ENCODE results near the gene TENM4.

The TENM4 gene

DNA sequence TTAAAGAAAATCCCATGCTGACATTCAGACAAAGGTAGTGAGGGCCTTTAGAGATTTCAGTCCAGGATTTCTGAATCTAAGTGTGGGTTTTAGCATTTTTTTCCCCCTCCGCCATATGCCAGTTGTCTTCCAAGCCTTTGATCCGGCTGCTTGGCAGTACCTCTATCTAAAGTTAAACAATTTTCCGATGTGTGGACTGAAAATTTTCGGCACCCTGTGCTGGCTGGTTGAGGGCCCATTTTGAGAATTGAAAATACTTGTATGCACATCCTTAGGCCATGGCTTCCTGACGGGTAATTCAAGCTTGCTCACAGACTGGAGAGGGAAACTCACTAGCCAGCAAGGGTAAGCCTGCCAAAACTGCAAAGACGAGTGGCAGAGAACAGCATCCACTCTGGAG lies 734.3 kb downstream of the TENM4 start:
- no peak for DNase-seq (ENCODE audit: low read depth in 2 of 2)

- DNase-seq (ENCODE audit: low read depth in 2 of 2) = no peak
Measured at GRCh38 chr11:78704811-78705210, 736.0 kb downstream of the TENM4 start.

DNA sequence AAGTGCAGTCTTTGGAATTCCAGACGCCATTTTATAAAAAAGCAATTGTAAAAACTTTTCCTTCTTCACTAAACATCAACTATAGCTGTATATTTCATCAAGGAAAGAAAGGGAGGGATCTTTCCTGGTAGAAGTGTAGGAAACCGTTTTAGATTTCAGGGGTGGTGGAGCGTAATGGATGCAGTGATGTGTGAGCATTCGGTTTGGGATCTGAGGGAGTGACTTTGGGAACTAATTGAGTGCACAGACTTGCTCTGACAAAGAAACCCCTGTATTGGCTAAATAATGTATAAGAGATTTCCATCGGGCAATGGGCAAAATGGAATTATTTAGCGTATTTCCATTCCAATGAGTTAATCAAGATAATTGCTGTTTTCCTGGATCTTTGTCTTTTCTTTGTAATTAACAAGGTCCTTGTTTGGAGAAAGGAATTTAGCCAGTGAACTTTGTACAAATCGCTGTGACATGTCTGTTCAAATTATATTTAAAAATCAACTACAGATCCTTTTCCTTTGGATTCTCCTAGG lies 741.2 kb downstream of the TENM4 start:
- DNase-seq (ENCODE audit: low read depth in 2 of 2) = no peak

GRCh38 chr11:78698612-78699011 lies 742.2 kb downstream of the TENM4 start:
- no peak for DNase-seq (ENCODE audit: low read depth in 2 of 2)

- no peak for DNase-seq (ENCODE audit: low read depth in 2 of 2)
Measured at GRCh38 chr11:78696177-78696576, 744.7 kb downstream of the TENM4 start.

DNA sequence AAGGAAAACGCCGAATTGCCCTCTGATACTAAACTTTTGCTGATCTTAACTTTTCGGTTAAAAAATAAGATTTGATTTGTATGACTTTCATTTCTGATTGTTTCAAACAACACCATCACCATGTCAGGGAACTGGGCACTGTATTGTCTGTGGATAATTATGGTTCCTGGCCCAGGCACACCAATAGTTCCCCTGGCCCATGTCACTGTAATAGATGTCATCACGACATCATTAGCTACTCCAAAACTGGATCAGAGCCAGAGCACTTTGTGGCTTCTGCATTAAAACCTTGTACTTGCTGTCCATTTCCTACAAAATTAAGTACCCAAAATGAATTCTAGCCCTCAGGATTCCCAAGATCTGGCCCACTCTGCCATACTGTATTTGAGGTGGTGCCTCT lies 746.7 kb downstream of the TENM4 start:
- DNase-seq (ENCODE audit: low read depth in 2 of 2) = no peak

GRCh38 chr11:78691215-78691614 lies 749.6 kb downstream of the TENM4 start:
- no peak for DNase-seq (ENCODE audit: low read depth in 2 of 2)

- no peak for DNase-seq (ENCODE audit: low read depth in 2 of 2)
Measured at GRCh38 chr11:78690352-78690987, 750.4 kb downstream of the TENM4 start.

DNA sequence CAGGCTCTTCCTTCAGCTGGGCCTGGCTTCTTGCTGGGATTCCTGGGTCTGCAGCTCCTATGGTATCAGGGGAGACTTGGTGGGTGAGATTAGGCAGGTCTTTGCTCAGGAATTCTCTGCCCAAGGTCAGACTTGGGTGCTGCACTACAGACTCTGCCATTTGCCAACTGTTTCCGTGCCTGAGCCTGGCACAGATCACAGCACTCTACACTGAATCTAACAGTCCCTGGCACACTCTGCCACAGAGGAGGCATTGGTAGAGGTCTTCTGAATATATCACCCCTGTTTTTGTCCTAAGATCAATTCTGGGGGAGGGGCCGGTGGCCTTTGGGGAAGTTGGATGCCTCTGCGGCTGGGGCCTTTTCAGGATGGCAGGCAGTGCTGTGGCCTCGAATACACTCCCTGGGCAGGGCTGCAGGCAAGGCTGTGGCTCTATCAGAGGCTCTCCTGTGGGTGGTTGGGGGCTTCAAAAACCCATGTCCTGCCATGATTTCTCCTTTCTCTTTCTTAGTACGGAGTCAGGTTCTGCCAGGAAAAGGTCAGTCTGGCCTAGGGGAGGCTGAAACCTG lies 751.2 kb downstream of the TENM4 start:
- no peak for DNase-seq (ENCODE audit: low read depth in 2 of 2)

GRCh38 chr11:78689101-78689500 lies 751.7 kb downstream of the TENM4 start:
- no peak for DNase-seq (ENCODE audit: low read depth in 2 of 2)

DNA sequence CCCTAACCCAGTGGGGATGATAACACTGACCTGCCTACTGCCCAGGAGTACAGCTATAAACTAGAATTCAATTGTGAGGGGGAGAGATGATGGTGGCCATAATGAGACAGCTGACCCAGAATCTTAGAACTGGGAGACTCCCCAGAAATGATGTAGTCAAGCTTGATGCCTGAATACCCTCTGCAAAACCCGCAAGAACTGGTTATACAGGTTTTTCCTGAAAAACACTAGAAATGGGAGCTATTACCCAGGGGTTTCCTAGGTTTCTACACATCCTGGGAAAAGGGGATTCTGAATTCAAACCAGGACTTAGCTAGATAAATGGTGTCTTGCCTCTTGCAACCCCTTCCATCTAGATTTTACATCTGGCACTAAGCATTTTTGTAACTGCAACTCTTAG lies 752.4 kb downstream of the TENM4 start:
- no peak for DNase-seq (ENCODE audit: low read depth in 2 of 2)

- no peak for DNase-seq (ENCODE audit: low read depth in 2 of 2)
Measured at GRCh38 chr11:78685156-78685555, 755.7 kb downstream of the TENM4 start.

DNA sequence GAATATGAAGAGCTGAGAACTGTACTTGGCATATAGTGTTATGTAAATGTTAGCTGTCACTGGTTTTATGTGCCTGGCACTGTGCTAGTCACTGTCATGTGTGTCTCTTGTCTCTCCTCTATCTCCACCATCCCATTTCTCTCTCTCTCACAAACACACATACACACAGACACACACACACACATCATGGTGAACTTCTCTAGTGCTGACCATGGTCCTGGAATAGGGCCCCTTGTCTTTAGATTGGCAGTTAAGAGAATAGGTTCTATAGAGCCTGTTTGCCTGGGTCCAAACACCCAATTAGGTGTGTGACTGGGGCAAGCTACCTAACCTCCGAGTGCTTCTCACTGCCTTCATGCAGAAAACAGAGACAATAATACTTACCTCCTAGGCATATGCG lies 756.5 kb downstream of the TENM4 start:
- DNase-seq (ENCODE audit: low read depth in 2 of 2) = no peak

GRCh38 chr11:78683774-78684173 lies 757.1 kb downstream of the TENM4 start:
- no peak for DNase-seq (ENCODE audit: low read depth in 2 of 2)

GRCh38 chr11:78676026-78676557 lies 764.7 kb downstream of the TENM4 start:
- no peak for DNase-seq (ENCODE audit: low read depth in 2 of 2)

GRCh38 chr11:78672850-78673620 lies 767.8 kb downstream of the TENM4 start:
- DNase-seq (ENCODE audit: low read depth in 2 of 2) = no peak

DNA sequence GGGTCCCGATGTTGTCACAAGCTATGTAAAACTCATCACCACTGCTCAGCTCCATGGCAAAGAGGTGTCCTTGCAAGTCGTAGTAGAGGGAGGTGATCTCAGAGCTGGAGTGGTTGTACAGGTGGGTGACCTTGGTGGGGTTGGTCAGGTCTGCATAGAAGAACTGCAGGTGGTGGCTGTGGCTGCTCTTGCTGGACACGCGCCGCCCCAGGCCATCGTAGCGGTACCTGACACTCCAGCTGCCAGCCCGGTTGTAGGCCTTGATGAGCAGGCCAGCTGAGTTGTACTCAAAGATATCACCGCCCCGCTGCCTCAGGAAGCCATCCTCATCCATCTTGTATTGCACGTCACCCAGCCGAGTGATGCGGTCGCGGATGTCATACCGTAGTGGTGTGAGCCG lies 771.6 kb downstream of the TENM4 start:
- DNase-seq (ENCODE audit: low read depth in 2 of 2) = no peak

- DNase-seq (ENCODE audit: low read depth in 2 of 2) = no peak
Measured at GRCh38 chr11:78667461-78667860, 773.4 kb downstream of the TENM4 start.

GRCh38 chr11:78666675-78667160 lies 774.1 kb downstream of the TENM4 start:
- no peak for DNase-seq (ENCODE audit: low read depth in 2 of 2)

- DNase-seq (ENCODE audit: low read depth in 2 of 2) = no peak
Measured at GRCh38 chr11:78664636-78665035, 776.2 kb downstream of the TENM4 start.

GRCh38 chr11:78662811-78663210 lies 778.0 kb downstream of the TENM4 start:
- no peak for DNase-seq (ENCODE audit: low read depth in 2 of 2)

- no peak for DNase-seq (ENCODE audit: low read depth in 2 of 2)
Measured at GRCh38 chr11:78660471-78660870, 780.4 kb downstream of the TENM4 start.

All from stimulated activated CD8-positive, alpha-beta memory T cell treated with anti-CD3 and anti-CD28 coated beads, Interleukin-15, amount 100 ng/mL, for 48 hours (primary cell).